Parathyroid adenoma (tissue), 2 donors: ENCODE measurements around the gene RBSN.

Experiments used
- H2AFZ ChIP-seq: fragments of 300-600 bp; sonication (generic); one replicate; pipeline ENCODE4 v1.7.0; 2017; ENCODE audit warnings: antibody characterized with exemption, mild to moderate bottlenecking
- H3K27ac ChIP-seq: fragments of 300-600 bp; sonication (generic); one replicate; pipeline ENCODE4 v1.7.0; 2017
- H3K27me3 ChIP-seq: fragments of 300-600 bp; sonication (generic); one replicate; pipeline ENCODE4 v1.7.0; 2017; ENCODE audit warnings: low read length; ENCODE audit not compliant: control insufficient read depth, insufficient read depth
- H3K36me3 ChIP-seq: fragments of 300-600 bp; sonication (generic); one replicate; pipeline ENCODE4 v1.7.0; 2017; ENCODE audit warnings: low read length; ENCODE audit not compliant: control insufficient read depth, insufficient read depth
- H3K4me1 ChIP-seq: fragments of 300-600 bp; sonication (generic); one replicate; pipeline ENCODE4 v1.7.0; 2017; ENCODE audit warnings: control low read depth
- H3K4me2 ChIP-seq: fragments of 300-600 bp; sonication (generic); one replicate; pipeline ENCODE4 v1.7.0; 2017; ENCODE audit warnings: low read length
- H3K4me3 ChIP-seq: fragments of 300-600 bp; sonication (generic); one replicate; pipeline ENCODE4 v1.7.0; 2017; ENCODE audit warnings: low read depth, low read length
- H3K79me2 ChIP-seq: fragments of 300-600 bp; sonication (generic); one replicate; pipeline ENCODE4 v1.7.0; 2017; ENCODE audit warnings: control low read depth
- H3K9ac ChIP-seq: fragments of 300-600 bp; sonication (generic); one replicate; pipeline ENCODE4 v1.7.0; 2017; ENCODE audit warnings: mild to moderate bottlenecking
- H3K9me3 ChIP-seq: fragments of 300-600 bp; sonication (generic); one replicate; pipeline ENCODE4 v1.7.0; 2017; ENCODE audit warnings: low read length; ENCODE audit not compliant: control insufficient read depth
- CTCF ChIP-seq: fragments of 300-600 bp; sonication (generic); IDR thresholded peaks from one replicate; pipeline ENCODE4 v1.7.0; 2017; ENCODE audit warnings: antibody characterized with exemption, mild to moderate bottlenecking
- donor health status: primary hyperparathyroidism.

RBSN gene

GRCh38 chr3:15033103-15033502, 65.8 kb downstream of the RBSN start:
- H3K4me2 ChIP-seq, result no peak overlapping the region
- no peaks in the 10 kb centered on the region for H3K27me3 ChIP-seq
- no peak overlapping the region for H3K27ac ChIP-seq
- H3K4me3 ChIP-seq, result no peak overlapping the region
- no peaks in the 10 kb centered on the region for H3K4me1 ChIP-seq
- no peak overlapping the region for H2AFZ ChIP-seq
- no peak for TF ChIP-seq CTCF
- H3K36me3 ChIP-seq, result no peaks in the 10 kb centered on the region
- H3K9me3 ChIP-seq, result no peaks in the 10 kb centered on the region
- no peak overlapping the region for H3K9ac ChIP-seq
- H3K79me2 ChIP-seq, result no peaks in the 10 kb centered on the region

DNA sequence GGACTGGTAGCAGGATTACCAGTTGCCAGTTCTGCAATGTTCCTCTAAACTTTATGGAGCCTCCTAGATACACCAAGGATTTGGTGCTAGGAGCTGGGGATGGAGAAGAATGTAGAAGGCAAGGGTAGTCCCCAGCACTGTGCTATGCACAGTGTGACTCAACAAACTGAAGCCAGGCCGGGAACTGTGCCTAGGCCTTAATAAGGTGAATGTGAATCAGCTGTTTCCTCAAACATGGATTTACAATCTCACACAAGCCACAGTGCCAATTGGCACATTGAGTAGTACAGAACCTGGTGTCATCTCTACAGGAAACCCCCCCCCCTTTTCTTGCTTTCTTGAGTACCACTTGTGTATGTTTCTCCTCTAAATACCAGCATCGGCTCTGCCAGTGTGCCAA, 66.3 kb downstream of the RBSN start:
- H3K36me3 ChIP-seq, result no peaks in the 10 kb centered on the region
- no peak for TF ChIP-seq CTCF

DNA sequence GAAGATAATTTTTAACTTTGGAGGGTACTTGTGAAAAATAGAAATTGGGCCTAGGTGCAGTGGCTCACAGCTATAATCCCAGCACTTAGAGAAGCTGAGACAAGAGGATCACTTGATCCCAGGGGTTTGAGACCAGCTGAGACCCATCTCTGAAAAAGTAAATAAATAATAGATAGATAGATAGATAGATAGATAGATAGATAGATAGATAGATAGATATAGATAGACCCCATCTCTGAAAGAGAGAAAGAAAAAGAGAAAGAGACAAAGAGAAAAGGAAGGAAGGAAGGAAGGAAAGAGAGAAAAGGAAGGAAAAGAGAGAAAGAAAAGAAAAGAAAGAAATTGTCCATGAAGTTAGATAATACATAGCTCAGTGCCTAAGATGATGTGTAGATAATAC, 69.3 kb downstream of the RBSN start:
- no peak for TF ChIP-seq CTCF
- no peak overlapping the region for H3K9ac ChIP-seq
- H3K79me2 ChIP-seq, result no peaks in the 10 kb centered on the region
- no peaks in the 10 kb centered on the region for H3K9me3 ChIP-seq
- H2AFZ ChIP-seq, result no peak overlapping the region
- H3K4me1 ChIP-seq, result no peaks in the 10 kb centered on the region
- no peak overlapping the region for H3K27ac ChIP-seq
- no peaks in the 10 kb centered on the region for H3K27me3 ChIP-seq
- no peak overlapping the region for H3K4me2 ChIP-seq
- no peak overlapping the region for H3K4me3 ChIP-seq
- no peaks in the 10 kb centered on the region for H3K36me3 ChIP-seq

More for the DNA sequence above, 66.3 kb downstream of the RBSN start:
- Histone ChIP-seq H3K79me2 (no peaks in the 10 kb centered on the region), H3K27ac (no peak overlapping the region), H2AFZ (no peak overlapping the region), H3K4me1 (no peaks in the 10 kb centered on the region), H3K9ac (no peak overlapping the region), H3K9me3 (no peaks in the 10 kb centered on the region), H3K4me3 (no peak overlapping the region), H3K4me2 (no peak overlapping the region), H3K27me3 (no peaks in the 10 kb centered on the region)

DNA sequence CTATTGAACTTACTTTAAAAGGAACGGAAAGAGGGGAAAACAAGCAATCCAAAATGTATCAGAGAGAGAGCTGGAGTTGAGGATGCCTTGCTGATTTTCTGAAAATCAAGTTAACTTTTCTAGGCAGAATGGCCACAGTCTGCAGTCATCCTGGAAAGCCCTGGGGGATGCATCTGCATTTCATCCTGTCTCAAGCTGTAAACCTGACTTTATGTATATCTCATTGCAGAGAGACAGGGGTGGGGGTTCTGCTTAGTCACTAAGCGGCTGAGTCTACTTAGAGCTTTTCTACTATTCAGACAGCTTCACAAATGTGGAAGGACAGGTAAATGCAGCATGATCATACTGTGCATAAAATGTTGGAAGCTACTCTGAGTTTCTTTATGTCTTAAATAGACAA, 75.2 kb downstream of the RBSN start:
- TF ChIP-seq CTCF, result no peak
- Histone ChIP-seq H3K9me3 (no peaks in the 10 kb centered on the region), H3K36me3 (no peaks in the 10 kb centered on the region), H2AFZ (no peak overlapping the region), H3K4me2 (no peak overlapping the region), H3K4me1 (no peaks in the 10 kb centered on the region), H3K27me3 (no peaks in the 10 kb centered on the region), H3K27ac (no peak overlapping the region), H3K4me3 (no peak overlapping the region), H3K79me2 (no peaks in the 10 kb centered on the region), H3K9ac (no peak overlapping the region)

DNA sequence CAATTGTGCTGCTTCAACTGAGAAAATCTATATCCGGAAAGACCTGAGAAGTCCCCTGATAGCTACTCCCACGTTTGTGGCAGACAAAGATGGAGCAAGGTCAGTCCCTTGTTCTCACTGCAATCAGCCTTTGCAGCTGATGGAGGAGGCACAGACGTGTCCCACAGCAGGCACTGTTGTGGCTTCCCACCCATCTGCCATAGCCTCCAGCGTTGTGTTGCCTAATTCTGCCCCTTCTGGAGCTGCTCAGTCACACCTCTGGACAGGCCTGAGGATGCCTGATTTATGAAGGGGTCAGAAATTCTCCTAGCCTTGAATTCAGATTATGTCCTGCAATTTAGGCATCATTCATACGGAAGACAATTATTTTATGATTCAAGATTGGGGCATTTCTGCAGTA, 75.7 kb downstream of the RBSN start:
- no peaks in the 10 kb centered on the region for H3K27me3 ChIP-seq
- no peaks in the 10 kb centered on the region for H3K36me3 ChIP-seq
- H3K27ac ChIP-seq, result no peak overlapping the region
- TF ChIP-seq CTCF, result no peak
- no peak overlapping the region for H3K4me3 ChIP-seq
- no peak overlapping the region for H3K9ac ChIP-seq
- H3K4me1 ChIP-seq, result no peaks in the 10 kb centered on the region
- H3K9me3 ChIP-seq, result no peaks in the 10 kb centered on the region
- H2AFZ ChIP-seq, result no peak overlapping the region
- H3K4me2 ChIP-seq, result no peak overlapping the region
- no peaks in the 10 kb centered on the region for H3K79me2 ChIP-seq
